Naive thymus-derived CD8-positive, alpha-beta T cell (primary cell): ENCODE results near the gene PSMD1. TPM values are rescaled to one million over a fixed set of nuclear protein-coding genes. Genes with fewer than 3 reads are reported as not detected.
A peak's percentile ranks its signal among the peaks of the same experiment; 100 is the strongest.
"Not testable (repeated sequence)": the region's sequence is repeated elsewhere in the genome, so short reads cannot be mapped to it uniquely, and the experiment has no call there.

ENCODE experiments used
- ATAC-seq, 2 donors: fragments of 150-1000 bp; cut with Tn5 transposase in 1 of 2; sonication (Bioruptor Pico), chemical (Tn5 transposase) in 1 of 2; 1 replicate in 1 of 2; 2 replicates in 1 of 2; pipeline ENCODE4 v1.10.0; 2021; ENCODE audit warnings: mild to moderate bottlenecking in 2 of 2, moderate library complexity in 2 of 2
- POLR2A ChIA-PET: fragments of 350-600 bp; sonication (Branson Sonifier 250); formaldehyde crosslinking; loops from one replicate; lab custom pipeline; 2021; ENCODE audit warnings: antibody characterized with exemption; lab: Charles Lee
- DNase-seq, 10 donors: peaks; one replicate each; pipeline versions ENCODE4 v3.0.0 to v3.0.0-alpha.2; 2020 to 2022
- H3K27ac Mint-ChIP-seq, 10 donors: one replicate each; pipeline ENCODE4 v1.8.0; 2020 to 2022; ENCODE audit warnings: mild to moderate bottlenecking in 10 of 10, mixed read lengths in 10 of 10, moderate library complexity in 4 of 10, inconsistent platforms in 1 of 10
- H3K27me3 Mint-ChIP-seq, 5 donors: one replicate each; pipeline ENCODE4 v1.8.0; 2021 to 2022; ENCODE audit warnings: mixed read lengths in 5 of 5
- H3K36me3 Mint-ChIP-seq, 3 donors: one replicate each; pipeline ENCODE4 v1.8.0; 2020 to 2022; ENCODE audit warnings: mixed read lengths in 3 of 3, mild to moderate bottlenecking in 2 of 3, inconsistent platforms in 1 of 3
- H3K4me1 Mint-ChIP-seq, 4 donors: one replicate each; pipeline ENCODE4 v1.8.0; 2021 to 2022; ENCODE audit warnings: mixed read lengths in 4 of 4
- H3K4me3 Mint-ChIP-seq, 10 donors: one replicate each; pipeline ENCODE4 v1.8.0; 2020 to 2022; ENCODE audit warnings: mild to moderate bottlenecking in 10 of 10, mixed read lengths in 10 of 10, moderate library complexity in 6 of 10, inconsistent platforms in 1 of 10
- H3K9me3 Mint-ChIP-seq, 9 donors: one replicate each; pipeline ENCODE4 v1.8.0; 2020 to 2022; ENCODE audit warnings: mixed read lengths in 9 of 9, mild to moderate bottlenecking in 3 of 9, inconsistent platforms in 1 of 9, moderate library complexity in 1 of 9
- polyA plus RNA-seq, 3 donors: library from polyadenylated mRNA; unstranded; fragments of 300-500 nt; fragmentation: Illumina TruSeq; gene quantifications; one replicate each; pipeline ENCODE4 v1.2.3, GENCODE V29; 2021
- total RNA-seq, 8 experiments: library from RNA in 2 of 8; stranded (reverse) in 2 of 8; gene quantifications; one replicate each; pipeline ENCODE4 v1.2.3 and lab custom pipeline; 2021 to 2026

The PSMD1 gene
- total and polyA plus RNA-seq, 5 experiments from 2014 or later = 41.6 to 54.3 (median 46.0) TPM

DNA sequence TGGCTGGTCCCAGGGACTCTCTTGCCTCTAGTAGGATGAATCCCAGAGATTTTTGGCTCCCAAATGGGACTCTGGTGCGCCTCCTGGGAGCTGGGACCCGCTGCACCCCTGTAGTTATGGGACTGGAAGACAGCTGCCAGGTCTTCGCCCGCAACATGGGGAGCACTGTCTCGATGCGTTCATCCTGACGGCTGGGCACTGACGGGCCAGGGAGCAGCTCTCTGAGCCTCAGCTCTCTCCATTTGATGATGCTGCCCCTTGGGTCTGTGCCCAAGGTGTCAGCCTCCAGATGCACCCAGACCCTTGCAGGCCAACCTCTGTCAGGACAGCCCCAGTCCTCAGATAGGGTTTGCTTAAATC lies 132.5 kb downstream of the PSMD1 start:
- ATAC-seq (no peak), DNase-seq (no peak)
- Mint-ChIP-seq H3K27me3 (peaks cover 5 to 49% (median 30%) of the 10 kb centered on the region in 5 donors), H3K9me3 (no peaks in the 10 kb centered on the region), H3K4me1 (peaks cover 0 to 3% (median 0%) of the 10 kb centered on the region in 4 donors), H3K4me3 (no peak overlapping the region), H3K36me3 (no peaks in the 10 kb centered on the region), H3K27ac (peak overlapping the region in 2 of 10 donors; percentile 69 to 70)
- POLR2A ChIA-PET = no interaction called here

DNA sequence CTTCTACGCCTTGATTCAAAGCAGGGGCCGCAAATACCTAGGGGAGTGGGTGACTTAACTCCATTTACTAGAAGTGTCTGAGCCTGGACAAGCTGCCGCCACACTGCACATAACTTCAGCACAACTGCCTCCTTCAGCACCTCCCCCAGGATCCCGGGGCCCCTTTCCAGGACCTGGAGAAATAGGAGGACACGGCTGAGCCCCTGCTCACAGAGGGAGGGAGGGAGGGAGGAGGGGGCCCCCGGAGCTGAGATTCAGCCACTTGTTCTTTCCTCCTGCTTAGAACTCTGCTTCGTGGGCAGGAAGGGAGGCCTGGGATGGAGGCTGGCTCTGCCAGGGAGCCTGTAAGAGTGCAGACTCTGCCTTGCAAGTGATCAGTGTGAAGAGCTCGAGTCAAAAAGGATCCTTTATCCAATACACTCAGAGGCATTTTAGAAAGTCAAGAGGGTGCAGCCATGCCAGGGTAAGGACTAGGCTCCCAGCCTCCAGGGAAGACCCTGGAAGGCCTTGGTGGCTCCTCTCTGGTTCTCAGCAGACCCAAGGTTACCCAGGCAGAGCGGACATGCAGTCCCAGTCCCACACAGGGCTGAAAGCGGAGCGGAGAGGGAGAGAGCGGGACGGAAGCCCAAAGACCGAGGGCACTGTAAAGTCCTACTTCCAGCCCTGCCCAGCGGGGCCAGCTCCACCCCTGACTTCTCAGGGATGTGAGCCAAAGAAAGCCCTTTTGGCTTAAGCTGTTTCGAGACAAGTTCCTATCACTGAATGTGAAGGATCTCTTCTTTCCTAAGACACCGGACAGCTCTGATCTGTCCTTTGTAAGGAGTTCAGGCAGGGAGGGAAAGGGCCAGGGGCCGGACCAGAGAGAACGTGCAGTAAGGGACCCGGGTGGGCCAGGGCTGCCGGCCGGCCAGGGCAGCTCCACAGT lies 133.2 kb downstream of the PSMD1 start:
- peak overlapping the region in 1 of 10 donors; percentile 53 for H3K27ac Mint-ChIP-seq
- no peaks in the 10 kb centered on the region for H3K36me3 Mint-ChIP-seq
- POLR2A ChIA-PET = no interaction called here
- no peak for ATAC-seq
- H3K4me1 Mint-ChIP-seq = peaks cover 0 to 3% (median 0%) of the 10 kb centered on the region in 4 donors
- H3K27me3 Mint-ChIP-seq = peaks cover 6 to 49% (median 30%) of the 10 kb centered on the region in 5 donors
- no peaks in the 10 kb centered on the region for H3K9me3 Mint-ChIP-seq
- peak overlapping the region in 1 of 10 donors; percentile 37 for H3K4me3 Mint-ChIP-seq
- DNase-seq = no peak

DNA sequence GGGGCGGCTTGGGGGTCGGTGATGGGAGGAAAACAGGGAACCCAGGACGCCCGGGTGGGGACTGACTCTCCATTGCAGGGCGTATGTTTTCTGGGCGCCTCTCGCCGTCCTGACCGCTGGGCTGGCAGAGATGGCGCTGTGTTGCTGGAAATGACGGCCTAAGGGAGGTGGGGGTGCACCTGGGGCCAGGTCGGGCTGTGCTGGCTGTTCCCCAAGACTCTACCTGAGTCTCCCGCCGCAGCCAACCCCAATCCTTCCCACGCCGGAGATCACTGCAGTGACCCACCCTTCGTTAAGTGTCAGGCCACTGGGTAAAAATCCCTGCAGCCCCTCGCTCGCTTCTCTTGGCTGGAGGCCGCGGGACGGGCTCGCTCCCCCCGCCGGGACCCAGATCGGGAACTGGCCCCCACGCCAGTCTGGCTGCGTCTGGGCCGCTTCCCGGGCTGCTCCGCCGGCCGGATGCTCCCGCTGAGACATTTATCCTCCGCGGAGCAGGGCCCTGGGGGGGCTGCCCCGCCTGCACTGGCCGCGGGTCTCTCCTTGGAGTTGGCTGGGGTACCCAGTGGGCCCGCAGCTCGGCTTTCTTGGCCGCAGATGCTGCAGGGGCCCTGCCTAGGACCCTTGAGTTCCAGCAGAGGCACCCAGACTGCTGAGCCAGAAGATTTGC lies 134.0 kb downstream of the PSMD1 start:
- no peaks in the 10 kb centered on the region for H3K9me3 Mint-ChIP-seq
- POLR2A ChIA-PET = no interaction called here
- DNase-seq (no peak), ATAC-seq (no peak)
- H3K4me3 Mint-ChIP-seq = no peak overlapping the region
- peaks cover 0 to 3% (median 0%) of the 10 kb centered on the region in 4 donors for H3K4me1 Mint-ChIP-seq
- H3K27me3 Mint-ChIP-seq = peaks cover 6 to 49% (median 30%) of the 10 kb centered on the region in 5 donors
- H3K36me3 Mint-ChIP-seq = no peaks in the 10 kb centered on the region
- no peak overlapping the region for H3K27ac Mint-ChIP-seq

DNA sequence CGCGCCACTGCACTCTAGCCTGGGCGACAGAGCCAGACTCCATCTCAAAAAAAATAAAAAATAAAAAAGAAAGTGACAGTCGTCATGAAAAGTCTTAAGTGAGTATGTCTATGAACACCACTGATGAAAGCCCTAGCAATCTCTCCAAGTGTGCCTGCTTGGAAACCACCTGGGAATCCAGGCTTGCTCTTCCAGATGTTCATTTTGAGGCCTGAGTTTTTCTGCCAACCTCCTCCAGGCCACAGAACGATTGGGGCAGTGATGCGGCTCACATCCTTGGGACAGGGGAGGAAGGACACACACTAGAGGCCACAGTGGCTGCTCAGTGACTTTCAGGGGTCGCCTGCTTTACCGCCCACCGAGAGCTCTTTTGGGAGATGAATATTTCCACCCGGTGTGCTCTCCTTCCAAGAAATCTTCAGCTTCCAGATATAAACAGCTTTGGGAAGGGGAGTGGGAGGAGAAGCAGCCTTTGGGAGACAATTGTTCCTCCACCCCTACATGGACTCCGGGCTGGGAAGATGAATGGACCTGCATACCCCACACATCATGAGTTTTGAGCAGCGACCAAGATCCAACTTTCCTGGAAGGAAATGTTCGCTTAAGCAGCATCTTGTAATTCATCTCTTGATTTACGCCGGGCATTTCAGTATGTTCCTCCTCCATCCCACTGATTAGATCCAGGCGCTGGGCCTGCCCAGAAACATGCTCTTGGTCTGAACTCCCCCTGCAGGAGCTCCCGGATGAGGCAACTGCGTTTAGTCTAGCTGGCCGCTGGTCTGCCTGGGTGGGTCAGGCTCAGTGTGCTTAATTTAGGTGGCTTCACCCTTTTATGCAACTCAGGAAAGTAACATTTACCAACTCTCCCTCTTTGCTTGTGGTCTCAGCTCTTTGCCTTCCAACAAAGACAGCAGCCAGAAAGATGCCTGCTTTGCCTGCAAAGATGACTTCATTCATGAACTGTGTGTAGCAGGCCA lies 135.5 kb downstream of the PSMD1 start:
- peaks cover 0 to 3% (median 0%) of the 10 kb centered on the region in 4 donors for H3K4me1 Mint-ChIP-seq
- H3K27ac Mint-ChIP-seq = no peak overlapping the region
- DNase-seq (no peak), ATAC-seq (no peak)
- peaks cover 6 to 46% (median 30%) of the 10 kb centered on the region in 5 donors for H3K27me3 Mint-ChIP-seq
- no peaks in the 10 kb centered on the region for H3K36me3 Mint-ChIP-seq
- POLR2A ChIA-PET = no interaction called here
- no peaks in the 10 kb centered on the region for H3K9me3 Mint-ChIP-seq
- H3K4me3 Mint-ChIP-seq = peak overlapping the region in 1 of 10 donors; percentile 20

DNA sequence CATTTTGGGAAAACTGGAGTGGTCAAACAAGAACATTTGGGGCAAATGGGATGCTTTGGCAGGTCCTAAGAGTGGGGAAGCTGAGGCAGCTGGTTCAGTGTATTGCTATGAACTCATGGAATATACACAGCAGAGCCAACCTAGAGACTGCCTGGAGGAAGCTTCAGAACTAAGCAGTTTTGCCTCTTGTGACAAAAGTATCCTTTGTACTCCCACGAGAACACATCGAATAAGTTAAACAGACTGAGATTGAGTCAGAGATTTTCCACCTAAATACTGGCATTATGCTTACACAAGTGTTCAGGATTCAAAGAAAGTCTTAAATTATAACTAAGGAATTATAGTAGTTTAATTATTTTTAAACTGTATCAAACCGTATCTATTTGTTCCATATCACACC lies 136.5 kb downstream of the PSMD1 start:
- POLR2A ChIA-PET = no interaction called here
- no peaks in the 10 kb centered on the region for H3K9me3 Mint-ChIP-seq
- no peak overlapping the region for H3K4me3 Mint-ChIP-seq
- no peak overlapping the region for H3K27ac Mint-ChIP-seq
- DNase-seq (no peak), ATAC-seq (no peak)
- H3K27me3 Mint-ChIP-seq = peaks cover 6 to 37% (median 24%) of the 10 kb centered on the region in 5 donors
- H3K36me3 Mint-ChIP-seq = no peaks in the 10 kb centered on the region
- peaks cover 0 to 10% (median 3%) of the 10 kb centered on the region in 4 donors for H3K4me1 Mint-ChIP-seq

DNA sequence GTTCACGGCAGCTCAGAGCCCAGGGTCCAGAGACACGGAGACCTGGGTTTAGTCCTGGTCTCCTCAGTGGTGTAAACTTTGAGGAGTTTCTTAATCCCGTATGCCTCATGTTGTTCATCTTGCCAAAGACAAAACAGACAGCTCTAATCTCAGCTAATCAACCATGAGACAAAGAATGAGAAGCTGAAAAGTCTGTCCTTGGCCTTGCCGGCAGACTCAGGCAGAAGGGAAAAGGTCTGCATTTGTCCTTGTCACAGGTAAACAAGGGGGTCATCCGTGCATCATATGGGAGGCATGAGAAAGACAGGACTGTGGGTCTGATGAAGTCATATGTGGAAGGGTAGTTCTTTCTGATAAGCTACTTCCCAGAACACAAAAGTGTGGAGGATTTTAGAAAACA lies 139.9 kb downstream of the PSMD1 start:
- no peak for ATAC-seq
- Mint-ChIP-seq H3K9me3 (no peaks in the 10 kb centered on the region), H3K4me1 (peaks cover 5 to 16% (median 8%) of the 10 kb centered on the region in 4 donors), H3K27me3 (peaks cover 2 to 12% (median 8%) of the 10 kb centered on the region in 5 donors), H3K36me3 (no peaks in the 10 kb centered on the region), H3K4me3 (peak overlapping the region in 9 of 10 donors; percentile 34 to 93 (median 43)), H3K27ac (no peak overlapping the region)
- DNase-seq = no peak
- POLR2A ChIA-PET = no interaction called here

DNA sequence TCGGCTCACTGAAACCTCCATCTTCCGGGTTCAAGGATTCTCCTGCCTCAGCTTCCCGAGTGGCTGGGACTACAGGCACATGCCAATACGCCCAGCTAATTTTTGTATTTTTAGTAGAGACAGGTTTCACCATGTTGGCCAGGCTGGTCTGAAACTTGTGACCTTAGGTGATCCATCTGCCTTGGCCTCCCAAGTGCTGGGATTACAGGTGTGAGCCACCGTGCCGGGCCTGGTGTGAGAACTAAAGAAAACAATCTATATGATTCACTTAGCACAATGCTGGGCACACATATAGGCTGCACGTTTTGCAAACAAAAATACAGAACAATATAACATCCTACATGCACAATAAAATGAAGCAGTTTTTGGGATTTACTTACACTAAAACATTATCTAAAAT lies 140.5 kb downstream of the PSMD1 start:
- peak overlapping the region in 1 of 10 donors; percentile 92 for H3K27ac Mint-ChIP-seq
- POLR2A ChIA-PET = interaction anchor here (1.1 kb wide), 1 partner anchor 267 kb away, joined by 3 read pairs; the partner anchor contains the start of gene NCL
- not testable (repeated sequence) for H3K27me3 Mint-ChIP-seq

DNA sequence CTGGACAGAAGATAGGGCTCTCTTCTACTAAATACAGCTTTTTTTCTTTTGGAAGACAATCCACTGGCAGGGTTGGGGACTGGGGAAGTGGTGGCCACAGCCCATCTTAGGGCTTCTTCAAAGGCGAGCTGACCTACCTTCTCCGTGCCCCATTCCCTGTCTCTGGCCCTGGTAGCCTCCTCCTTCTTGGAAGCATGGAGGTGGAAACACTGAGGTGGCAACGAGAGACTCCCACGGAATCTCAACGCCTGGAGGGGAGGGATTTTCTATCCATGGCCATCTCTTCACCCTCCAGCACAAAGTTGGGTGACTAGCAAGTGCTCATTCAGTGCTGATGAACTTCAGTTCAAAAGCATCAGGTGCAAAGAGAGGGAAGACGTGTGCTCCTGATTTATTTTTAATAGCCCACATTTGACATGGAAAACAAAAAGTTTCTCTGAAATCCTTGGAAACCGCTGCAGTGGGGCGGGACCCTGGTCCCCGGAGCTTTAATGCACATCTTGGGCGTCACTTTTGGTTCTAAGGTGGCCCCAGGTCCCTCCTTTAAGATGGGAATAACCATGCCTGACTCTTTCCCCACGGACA lies 141.1 kb downstream of the PSMD1 start:
- Mint-ChIP-seq H3K4me3 (peak overlapping the region; percentile 87 to 95 (median 92)), H3K4me1 (peaks cover 5 to 16% (median 8%) of the 10 kb centered on the region in 4 donors), H3K27ac (peak overlapping the region in 9 of 10 donors; percentile 57 to 93 (median 82)), H3K27me3 (peaks cover 0 to 8% (median 2%) of the 10 kb centered on the region in 5 donors), H3K36me3 (no peaks in the 10 kb centered on the region), H3K9me3 (no peaks in the 10 kb centered on the region)
- ATAC-seq (peak in 1 of 2 donors; percentile 4), DNase-seq (no peak)
- POLR2A ChIA-PET = interaction anchor here (1.1 kb wide), 1 partner anchor 266 kb away, joined by 3 read pairs; the partner anchor contains the start of gene NCL

More for the DNA sequence above, 140.5 kb downstream of the PSMD1 start:
- not testable (repeated sequence) for ATAC-seq, H3K9me3 Mint-ChIP-seq, DNase-seq, H3K36me3 Mint-ChIP-seq
- peaks cover 5 to 16% (median 8%) of the 10 kb centered on the region in 4 donors for H3K4me1 Mint-ChIP-seq
- H3K4me3 Mint-ChIP-seq = peak overlapping the region; percentile 87 to 95 (median 92)

DNA sequence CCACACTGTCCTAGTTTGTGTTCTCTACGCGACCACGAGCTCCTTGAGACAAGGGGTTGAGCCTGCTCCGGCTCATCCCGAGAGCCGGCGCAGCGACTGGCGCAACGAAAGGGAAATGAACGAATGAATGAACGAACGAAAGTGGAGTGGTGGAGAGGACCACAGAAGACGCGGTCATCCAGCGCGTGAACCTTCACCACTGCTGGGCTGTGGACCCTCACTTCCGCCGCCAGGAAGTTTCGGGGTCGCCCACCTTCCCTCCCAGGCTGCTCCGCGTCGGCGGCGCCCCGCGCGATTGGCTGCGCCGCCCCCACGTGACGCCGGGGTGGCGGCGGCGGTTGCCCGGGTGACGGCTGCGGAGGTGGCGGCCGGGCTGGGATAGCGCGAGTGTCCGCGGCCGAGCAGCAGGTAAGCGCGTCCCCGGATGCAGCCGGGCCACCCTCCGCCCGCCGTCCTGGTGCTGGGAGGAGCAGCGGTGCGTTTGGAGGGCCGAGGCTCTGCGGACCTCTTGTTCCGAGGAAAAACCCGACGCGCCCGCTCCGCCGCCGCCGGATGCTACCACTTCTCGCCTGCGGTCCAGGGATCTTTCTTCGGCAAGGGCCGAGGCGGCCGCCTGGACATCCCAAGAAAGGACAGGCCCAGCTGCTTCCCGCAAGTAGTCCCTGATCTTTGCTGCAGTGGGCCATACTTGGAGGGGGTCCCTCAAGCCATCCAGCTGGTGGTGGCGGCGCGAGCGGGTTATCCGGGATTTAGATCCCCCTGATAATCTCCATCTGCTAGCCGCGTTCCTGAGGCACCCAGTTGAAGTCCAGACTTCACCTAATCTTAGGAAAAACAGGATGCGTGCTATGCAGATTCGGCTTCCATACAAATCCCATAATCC lies 141.9 kb downstream of the PSMD1 start, which contains the start of gene ARMC9:
ARMC9 (plus strand) TSS at position 341 of the 883 bp plus-strand sequence. CDS start 7,608 bp downstream, outside the sequence.
- Mint-ChIP-seq H3K27me3 (peaks cover 0 to 8% (median 2%) of the 10 kb centered on the region in 5 donors), H3K27ac (peak within 1 kb of the TSS; percentile 54 to 93 (median 82)), H3K36me3 (no peaks in the 10 kb centered on the region), H3K9me3 (no peaks in the 10 kb centered on the region), H3K4me1 (peaks cover 5 to 16% (median 8%) of the 10 kb centered on the region in 4 donors), H3K4me3 (peak within 1 kb of the TSS; percentile 87 to 95 (median 92))
- POLR2A ChIA-PET = interaction anchor here (1.1 kb wide), 1 partner anchor 266 kb away, joined by 3 read pairs; the partner anchor contains the start of gene NCL
- ATAC-seq = peak; percentile 96 to 97
- peak; percentile 57 to 83 (median 72) for DNase-seq

DNA sequence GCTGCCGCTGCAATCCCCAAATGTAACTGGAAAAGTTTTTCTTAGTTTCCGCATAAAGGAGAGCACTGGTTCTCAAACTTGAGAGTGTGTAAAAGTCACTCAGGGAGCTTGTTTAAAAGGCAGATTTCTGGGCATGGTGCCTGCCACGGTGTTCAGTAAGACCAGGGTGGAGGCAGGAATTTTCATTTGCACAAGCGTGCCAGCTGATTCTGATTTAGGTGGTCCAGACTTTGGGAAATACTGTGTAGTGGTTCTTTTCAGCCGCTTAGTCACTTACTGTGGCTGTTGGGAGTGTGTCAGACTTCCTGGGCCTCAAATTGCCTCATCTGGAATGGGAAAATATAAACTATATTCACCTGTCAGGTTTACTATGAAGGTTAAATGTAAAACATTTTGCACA lies 142.6 kb downstream of the PSMD1 start:
- Mint-ChIP-seq H3K27ac (peak overlapping the region in 9 of 10 donors; percentile 34 to 87 (median 76)), H3K36me3 (no peaks in the 10 kb centered on the region), H3K9me3 (no peaks in the 10 kb centered on the region), H3K4me3 (peak overlapping the region; percentile 84 to 95 (median 87)), H3K27me3 (peaks cover 0 to 3% (median under 1%) of the 10 kb centered on the region in 5 donors), H3K4me1 (peaks cover 6 to 16% (median 9%) of the 10 kb centered on the region in 4 donors)
- DNase-seq (no peak), ATAC-seq (no peak)
- POLR2A ChIA-PET = no interaction called here
